GM12865 (cell line): ENCODE measurements around the gene FOCAD.

Experiments
- DNase-seq: peaks from one replicate; pipeline ENCODE4 v3.0.0; 2010; ENCODE audit warnings: low read depth
- H3K4me3 ChIP-seq: 2 replicates; pipeline ENCODE4 v1.5.1; 2011; ENCODE audit warnings: mild to moderate bottlenecking, low read depth, low read length, control low read depth
- CTCF ChIP-seq: IDR thresholded peaks from 2 replicates; pipeline ENCODE4 v1.5.1; 2011; ENCODE audit warnings: low read length, control low read depth, low read depth, inconsistent platforms; ENCODE audit not compliant: insufficient read depth; ENCODE audit errors: missing control alignments

The FOCAD gene

GRCh38 chr9:21015129-21015815 lies 331.2 kb downstream of the FOCAD start:
- no peak for TF ChIP-seq CTCF
- no peak for DNase-seq
- H3K4me3 ChIP-seq: no peak overlapping the region

GRCh38 chr9:21015995-21016394 lies 331.9 kb downstream of the FOCAD start:
- no peak overlapping the region for H3K4me3 ChIP-seq
- no peak for DNase-seq
- TF ChIP-seq CTCF: no peak

- DNase-seq: no peak
- H3K4me3 ChIP-seq: no peak overlapping the region
- TF ChIP-seq CTCF: no peak
These were observed 332.8 kb downstream of the FOCAD start for GRCh38 chr9:21016701-21017491.

- H3K4me3 ChIP-seq: no peak overlapping the region
These were observed 334.1 kb downstream of the FOCAD start for GRCh38 chr9:21018177-21018576.

GRCh38 chr9:21023861-21024260 lies 339.8 kb downstream of the FOCAD start:
- no peak overlapping the region for H3K4me3 ChIP-seq
- no peak for TF ChIP-seq CTCF
- DNase-seq: no peak

More at GRCh38 chr9:21018177-21018576, 334.1 kb downstream of the FOCAD start:
- TF ChIP-seq CTCF: no peak
- no peak for DNase-seq

- no peak for DNase-seq
- no peak for TF ChIP-seq CTCF
- no peak overlapping the region for H3K4me3 ChIP-seq
These were observed 343.2 kb downstream of the FOCAD start for GRCh38 chr9:21027295-21027694.
